HL-60 (cell line): ENCODE results near the gene TCL1B.
A peak's percentile ranks its signal among the peaks of the same experiment; 100 is the strongest.

ENCODE experiments used
- DNase-seq, 2 experiments: peaks; one replicate each; pipeline ENCODE4 v3.0.0-alpha.2; 2010 to 2020; ENCODE audit warnings: low read depth in 1 of 2, low spot score in 1 of 2
- H3K27ac ChIP-seq: fragments of 250-450 bp; sonication (Bioruptor Pico); replicated peaks from 2 replicates; pipeline ENCODE4 v1.5.1; 2020; ENCODE audit warnings: mild to moderate bottlenecking, moderate library complexity
- H3K27me3 ChIP-seq: fragments of 250-450 bp; sonication (Bioruptor Pico); 2 replicates; pipeline ENCODE4 v1.5.1; 2021; ENCODE audit warnings: mild to moderate bottlenecking, moderate library complexity; ENCODE audit not compliant: insufficient read depth, poor library complexity, severe bottlenecking
- H3K4me3 ChIP-seq: replicated peaks from 2 replicates; pipeline ENCODE4 v1.5.1; 2011; ENCODE audit warnings: mild to moderate bottlenecking, control low read depth, low read length; ENCODE audit not compliant: insufficient read depth
- GABPA ChIP-seq: IDR thresholded peaks from 2 replicates; pipeline ENCODE4 v1.6.1; 2012; ENCODE audit warnings: low read depth
- POLR2AphosphoS5 ChIP-seq: IDR thresholded peaks from 2 replicates; pipeline ENCODE4 v1.6.1; 2012; ENCODE audit warnings: low read depth
- SPI1 ChIP-seq: IDR thresholded peaks from 2 replicates; pipeline ENCODE4 v1.6.1; 2012; ENCODE audit warnings: low read depth, mild to moderate bottlenecking, borderline replicate concordance
- TF ChIP-seq, protein P1 (sequence below): IDR thresholded peaks from 2 replicates; pipeline ENCODE4 v1.6.1; 2012; ENCODE audit warnings: low read depth; ENCODE audit not compliant: insufficient replicate concordance
- TF ChIP-seq, protein P2 (sequence below): IDR thresholded peaks from one replicate; pipeline ENCODE4 v1.5.1; 2011; ENCODE audit warnings: low read length, control low read depth, inconsistent platforms; ENCODE audit not compliant: insufficient read depth

Gene TCL1B

DNA sequence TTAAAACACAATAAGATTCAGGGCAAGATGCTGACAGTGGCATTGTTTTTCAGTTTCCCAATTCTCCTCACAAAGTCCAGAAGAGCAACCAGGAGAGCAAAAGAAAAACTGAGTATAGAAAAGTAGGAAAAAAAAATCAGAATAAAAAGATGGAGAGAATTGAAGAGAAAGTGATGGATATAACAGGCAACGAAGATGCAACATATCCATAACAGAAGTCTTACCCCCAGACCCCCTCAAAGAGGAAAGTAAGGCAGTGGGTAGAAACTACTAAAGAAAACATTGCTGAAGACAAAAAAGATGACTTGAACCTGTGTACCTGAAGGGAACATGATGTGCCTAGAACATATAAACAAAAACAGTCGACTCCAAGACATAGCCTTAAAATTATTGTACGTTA lies 17.1 kb downstream of the TCL1B start:
- TF ChIP-seq, protein P1, sequence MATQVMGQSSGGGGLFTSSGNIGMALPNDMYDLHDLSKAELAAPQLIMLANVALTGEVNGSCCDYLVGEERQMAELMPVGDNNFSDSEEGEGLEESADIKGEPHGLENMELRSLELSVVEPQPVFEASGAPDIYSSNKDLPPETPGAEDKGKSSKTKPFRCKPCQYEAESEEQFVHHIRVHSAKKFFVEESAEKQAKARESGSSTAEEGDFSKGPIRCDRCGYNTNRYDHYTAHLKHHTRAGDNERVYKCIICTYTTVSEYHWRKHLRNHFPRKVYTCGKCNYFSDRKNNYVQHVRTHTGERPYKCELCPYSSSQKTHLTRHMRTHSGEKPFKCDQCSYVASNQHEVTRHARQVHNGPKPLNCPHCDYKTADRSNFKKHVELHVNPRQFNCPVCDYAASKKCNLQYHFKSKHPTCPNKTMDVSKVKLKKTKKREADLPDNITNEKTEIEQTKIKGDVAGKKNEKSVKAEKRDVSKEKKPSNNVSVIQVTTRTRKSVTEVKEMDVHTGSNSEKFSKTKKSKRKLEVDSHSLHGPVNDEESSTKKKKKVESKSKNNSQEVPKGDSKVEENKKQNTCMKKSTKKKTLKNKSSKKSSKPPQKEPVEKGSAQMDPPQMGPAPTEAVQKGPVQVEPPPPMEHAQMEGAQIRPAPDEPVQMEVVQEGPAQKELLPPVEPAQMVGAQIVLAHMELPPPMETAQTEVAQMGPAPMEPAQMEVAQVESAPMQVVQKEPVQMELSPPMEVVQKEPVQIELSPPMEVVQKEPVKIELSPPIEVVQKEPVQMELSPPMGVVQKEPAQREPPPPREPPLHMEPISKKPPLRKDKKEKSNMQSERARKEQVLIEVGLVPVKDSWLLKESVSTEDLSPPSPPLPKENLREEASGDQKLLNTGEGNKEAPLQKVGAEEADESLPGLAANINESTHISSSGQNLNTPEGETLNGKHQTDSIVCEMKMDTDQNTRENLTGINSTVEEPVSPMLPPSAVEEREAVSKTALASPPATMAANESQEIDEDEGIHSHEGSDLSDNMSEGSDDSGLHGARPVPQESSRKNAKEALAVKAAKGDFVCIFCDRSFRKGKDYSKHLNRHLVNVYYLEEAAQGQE, result no peak
- no peak for TF ChIP-seq GABPA
- Histone ChIP-seq H3K27me3 (no peaks in the 10 kb centered on the region), H3K27ac (no peak overlapping the region), H3K4me3 (no peak overlapping the region)
- DNase-seq, result no peak

DNA sequence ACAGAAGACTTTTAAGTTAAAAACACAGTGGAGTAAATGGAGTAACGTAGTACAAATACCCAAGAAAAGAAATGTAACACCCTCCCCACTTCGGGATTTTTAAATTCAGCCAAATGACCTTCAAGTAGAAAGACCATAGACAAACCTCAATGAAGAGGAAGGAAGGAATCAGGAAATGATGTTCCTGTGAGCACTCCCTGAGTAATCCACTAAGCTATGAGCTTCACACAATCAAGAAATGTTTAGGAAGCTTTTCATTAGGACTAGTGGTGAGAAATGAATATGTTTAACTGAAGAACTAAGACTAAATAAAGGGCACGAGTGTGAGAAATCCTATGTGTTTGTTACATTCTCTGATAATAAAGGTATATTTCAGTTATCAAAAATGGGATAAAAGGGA lies 17.6 kb downstream of the TCL1B start:
- Histone ChIP-seq H3K4me3 (no peak overlapping the region), H3K27me3 (no peaks in the 10 kb centered on the region), H3K27ac (no peak overlapping the region)
- TF ChIP-seq, protein P2, sequence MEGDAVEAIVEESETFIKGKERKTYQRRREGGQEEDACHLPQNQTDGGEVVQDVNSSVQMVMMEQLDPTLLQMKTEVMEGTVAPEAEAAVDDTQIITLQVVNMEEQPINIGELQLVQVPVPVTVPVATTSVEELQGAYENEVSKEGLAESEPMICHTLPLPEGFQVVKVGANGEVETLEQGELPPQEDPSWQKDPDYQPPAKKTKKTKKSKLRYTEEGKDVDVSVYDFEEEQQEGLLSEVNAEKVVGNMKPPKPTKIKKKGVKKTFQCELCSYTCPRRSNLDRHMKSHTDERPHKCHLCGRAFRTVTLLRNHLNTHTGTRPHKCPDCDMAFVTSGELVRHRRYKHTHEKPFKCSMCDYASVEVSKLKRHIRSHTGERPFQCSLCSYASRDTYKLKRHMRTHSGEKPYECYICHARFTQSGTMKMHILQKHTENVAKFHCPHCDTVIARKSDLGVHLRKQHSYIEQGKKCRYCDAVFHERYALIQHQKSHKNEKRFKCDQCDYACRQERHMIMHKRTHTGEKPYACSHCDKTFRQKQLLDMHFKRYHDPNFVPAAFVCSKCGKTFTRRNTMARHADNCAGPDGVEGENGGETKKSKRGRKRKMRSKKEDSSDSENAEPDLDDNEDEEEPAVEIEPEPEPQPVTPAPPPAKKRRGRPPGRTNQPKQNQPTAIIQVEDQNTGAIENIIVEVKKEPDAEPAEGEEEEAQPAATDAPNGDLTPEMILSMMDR, result no peak
- TF ChIP-seq, protein P1, result no peak
- TF ChIP-seq POLR2AphosphoS5 (no peak), SPI1 (no peak), GABPA (no peak)
- DNase-seq, result no peak

DNA sequence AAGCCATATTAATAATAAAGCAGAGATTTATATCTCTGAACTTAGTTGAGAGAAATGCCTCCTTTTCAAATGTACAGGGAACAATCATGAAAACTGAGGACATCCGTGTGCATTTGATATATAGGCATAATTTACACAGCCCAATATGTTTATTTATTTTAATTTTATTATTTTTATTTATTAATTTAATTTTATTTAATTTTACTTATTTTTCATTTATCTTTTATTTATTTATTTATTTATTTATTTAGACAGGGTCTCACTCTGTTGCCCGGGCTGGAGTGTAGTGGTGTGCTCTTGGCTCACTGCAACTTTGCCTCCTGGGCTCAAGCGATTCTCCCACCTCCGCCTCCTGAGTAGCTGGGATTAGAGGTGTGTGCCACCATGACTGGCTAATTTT lies 19.3 kb downstream of the TCL1B start:
- H3K27ac ChIP-seq, result no peak overlapping the region
- H3K4me3 ChIP-seq, result no peak overlapping the region
- DNase-seq, result no peak
- H3K27me3 ChIP-seq, result no peaks in the 10 kb centered on the region
- TF ChIP-seq, protein P2, result no peak
- no peak for TF ChIP-seq SPI1
- no peak for TF ChIP-seq GABPA
- no peak for TF ChIP-seq POLR2AphosphoS5
- TF ChIP-seq, protein P1, result no peak

DNA sequence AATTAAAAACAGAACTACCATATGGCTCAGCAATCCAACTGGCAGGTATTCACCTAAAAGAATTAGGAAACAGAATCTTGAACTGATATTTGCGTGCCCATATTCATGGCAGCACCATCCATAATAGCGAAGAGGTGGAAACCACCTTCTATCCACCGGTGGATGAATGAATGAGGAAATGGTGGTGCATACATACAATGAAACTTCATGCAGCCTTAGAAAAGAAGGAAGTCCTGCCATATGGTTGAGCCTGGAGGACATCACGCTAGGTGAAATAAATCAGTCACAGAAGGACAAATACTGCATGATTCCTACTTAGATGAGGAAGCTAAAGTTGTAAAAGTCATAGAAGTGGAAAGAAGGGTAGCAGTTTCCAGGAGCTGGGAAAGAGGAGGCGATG lies 21.1 kb downstream of the TCL1B start:
- peak; percentile 32 for TF ChIP-seq SPI1
- TF ChIP-seq, protein P1, result no peak
- Histone ChIP-seq H3K27me3 (no peaks in the 10 kb centered on the region), H3K4me3 (no peak overlapping the region), H3K27ac (no peak overlapping the region)
- no peak for DNase-seq
